GM18505 (cell line): ENCODE data around the gene TKTL1.

Experiments
- ATAC-seq: cut with Tn5 transposase; IDR thresholded peaks from one replicate; pipeline ENCODE4 v1.9.1; 2021; ENCODE audit not compliant: unreplicated experiment
- POLR2A ChIP-seq: IDR thresholded peaks from 4 replicates; pipeline ENCODE4 v1.6.1; 2011; ENCODE audit warnings: borderline replicate concordance; ENCODE audit not compliant: insufficient read depth, insufficient read length; ENCODE audit errors: extremely low read depth

TKTL1 gene

GRCh38 chrX:154303476-154303875 is 7.9 kb downstream of the TKTL1 start:
- no peak for TF ChIP-seq POLR2A
- no peak for ATAC-seq

DNA sequence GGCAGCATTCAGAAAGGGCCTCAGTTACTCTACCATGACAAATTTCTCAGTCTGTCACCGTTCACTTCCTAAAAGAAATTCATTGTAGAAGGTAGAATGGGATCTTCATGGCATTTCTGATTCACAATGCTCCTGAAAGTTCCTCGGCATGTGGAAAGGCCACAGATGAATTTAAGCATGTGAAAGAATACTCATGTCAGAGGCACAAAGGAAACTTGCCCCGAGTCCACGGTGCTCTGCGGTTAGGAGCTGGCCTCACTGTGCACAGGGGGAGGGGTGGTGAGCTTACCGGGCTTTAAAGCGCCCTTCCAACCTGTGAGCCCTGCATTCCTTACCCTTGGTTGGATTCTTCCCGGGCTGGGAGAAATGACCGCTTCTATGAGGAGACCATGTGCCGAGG is 9.3 kb downstream of the TKTL1 start:
- no peak for ATAC-seq
- no peak for TF ChIP-seq POLR2A

DNA sequence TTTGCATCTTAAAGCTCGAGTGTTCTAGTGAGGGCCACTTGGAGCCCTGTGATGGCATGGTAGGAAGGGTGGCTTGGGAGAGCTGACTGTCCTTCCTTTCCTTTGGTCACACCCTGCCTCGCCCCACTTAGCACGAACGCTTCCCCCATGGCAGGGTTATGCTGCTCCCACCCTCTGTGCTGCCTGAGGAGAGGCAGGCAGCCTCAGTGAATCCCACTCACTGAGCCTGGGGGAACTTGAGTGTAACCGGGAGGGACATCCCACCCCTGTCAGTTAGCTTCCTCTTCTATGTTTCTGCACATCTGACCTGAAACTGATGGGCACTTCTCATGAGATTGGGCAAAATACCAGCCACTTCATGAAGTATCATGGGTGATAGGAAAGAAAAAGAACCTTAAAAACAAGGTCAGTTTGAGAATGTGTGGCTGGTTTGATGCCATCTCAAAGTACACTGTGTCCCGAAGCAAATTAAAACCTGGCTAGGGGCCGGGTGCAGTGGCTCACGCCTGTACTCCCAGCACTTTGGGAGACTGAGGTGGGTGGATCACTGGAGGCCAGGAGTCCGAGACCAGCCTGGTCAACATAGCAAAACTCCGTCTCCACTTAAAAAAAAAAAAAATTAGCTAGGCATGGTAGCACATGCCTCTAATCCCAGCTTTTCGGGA is 10.1 kb downstream of the TKTL1 start:
- no peak for TF ChIP-seq POLR2A
- ATAC-seq, result no peak

DNA sequence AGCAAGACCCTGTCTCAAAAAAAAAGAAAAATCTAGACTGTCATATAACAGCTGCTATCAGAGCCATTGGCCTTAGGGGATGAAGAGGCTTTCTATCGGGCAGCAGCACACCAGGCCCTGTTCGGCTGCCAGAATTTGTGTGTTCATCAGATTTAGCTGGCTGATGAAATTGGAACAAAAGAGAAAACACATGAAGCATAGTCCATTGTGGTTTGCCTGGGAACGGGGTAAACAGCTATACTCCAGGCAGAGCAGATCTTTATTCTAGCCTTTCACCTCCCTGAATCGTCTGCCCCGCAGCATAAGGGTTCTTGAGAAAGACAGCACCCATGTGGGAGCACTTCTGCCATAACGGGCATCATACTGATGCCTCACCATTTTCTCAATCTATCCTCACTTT is 11.6 kb downstream of the TKTL1 start:
- TF ChIP-seq POLR2A, result no peak

DNA sequence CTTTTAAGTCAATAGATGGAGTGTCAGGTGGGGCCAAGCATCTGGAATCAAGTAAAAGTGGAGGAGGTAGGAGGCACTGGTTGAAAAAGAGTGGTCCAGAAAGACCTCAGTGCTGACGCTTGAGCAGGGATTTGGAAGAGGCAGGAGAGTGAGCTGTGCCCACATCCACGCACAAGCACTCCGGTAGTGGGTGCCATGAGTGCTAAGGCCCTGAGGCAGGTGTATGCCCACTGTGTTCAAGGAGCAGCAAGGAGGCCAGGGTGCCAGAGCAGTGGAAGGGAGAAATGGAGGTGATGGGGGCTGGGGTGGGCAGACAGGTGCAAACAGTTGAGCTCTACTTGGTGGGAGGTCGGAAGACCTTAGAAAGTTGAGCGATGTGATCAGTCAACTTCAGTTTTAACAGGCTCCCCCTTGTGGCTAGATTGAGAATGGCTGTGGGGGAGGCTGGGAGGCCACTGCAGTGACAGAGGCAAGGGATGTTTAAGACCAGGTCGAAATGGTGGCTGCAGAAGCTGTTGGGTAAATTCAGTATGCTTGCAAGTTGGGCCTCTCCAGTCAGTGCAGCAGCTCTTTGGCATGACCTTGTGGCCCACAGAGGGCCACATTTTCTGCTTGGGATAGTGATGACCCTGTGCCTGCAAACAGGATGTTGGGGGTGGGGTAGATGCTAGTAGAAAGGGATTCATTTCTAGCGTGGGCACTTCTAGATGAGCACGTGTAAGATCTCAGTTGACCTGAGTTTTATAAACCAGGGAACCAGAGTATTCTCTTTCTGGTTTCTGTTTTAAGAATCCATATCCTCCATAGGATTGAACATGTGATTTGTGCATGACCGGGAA is 12.7 kb downstream of the TKTL1 start:
- TF ChIP-seq POLR2A, result no peak
- ATAC-seq, result no peak

More for the DNA sequence above, 11.6 kb downstream of the TKTL1 start:
- no peak for ATAC-seq

DNA sequence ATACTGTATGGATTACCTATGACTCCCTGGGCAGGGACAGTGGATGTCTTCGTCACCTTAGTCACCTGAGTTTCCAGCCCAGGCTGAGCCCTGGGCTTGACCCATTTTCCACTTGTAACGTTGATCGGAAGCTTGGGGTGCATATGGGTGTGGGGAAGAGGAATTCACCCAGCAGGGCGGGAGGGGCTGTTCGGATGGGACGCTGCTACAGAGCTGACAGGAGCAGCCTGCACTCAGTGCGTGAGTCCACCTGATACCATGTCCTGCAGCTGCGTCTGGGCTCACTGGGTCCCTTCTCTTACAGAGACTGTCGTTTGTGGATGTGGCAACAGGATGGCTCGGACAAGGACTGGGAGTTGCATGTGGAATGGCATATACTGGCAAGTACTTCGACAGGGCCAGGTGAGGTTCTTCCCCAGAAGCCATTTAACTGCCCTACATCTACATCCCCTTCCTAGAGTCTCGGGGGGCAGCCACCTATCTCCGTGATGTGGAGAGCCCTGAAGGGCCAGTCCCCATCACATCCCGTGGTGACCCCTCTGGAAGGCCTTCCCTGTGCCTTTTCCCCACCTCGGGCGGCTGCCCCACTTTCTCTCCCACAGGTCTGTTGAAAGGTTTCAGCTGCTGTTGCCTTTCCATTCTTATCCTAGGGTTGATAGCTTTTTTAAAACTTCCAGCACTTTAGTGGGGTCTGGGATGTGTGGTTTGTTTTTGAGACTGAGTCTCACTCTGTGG is 13.6 kb downstream of the TKTL1 start:
- no peak for ATAC-seq
- TF ChIP-seq POLR2A, result no peak

DNA sequence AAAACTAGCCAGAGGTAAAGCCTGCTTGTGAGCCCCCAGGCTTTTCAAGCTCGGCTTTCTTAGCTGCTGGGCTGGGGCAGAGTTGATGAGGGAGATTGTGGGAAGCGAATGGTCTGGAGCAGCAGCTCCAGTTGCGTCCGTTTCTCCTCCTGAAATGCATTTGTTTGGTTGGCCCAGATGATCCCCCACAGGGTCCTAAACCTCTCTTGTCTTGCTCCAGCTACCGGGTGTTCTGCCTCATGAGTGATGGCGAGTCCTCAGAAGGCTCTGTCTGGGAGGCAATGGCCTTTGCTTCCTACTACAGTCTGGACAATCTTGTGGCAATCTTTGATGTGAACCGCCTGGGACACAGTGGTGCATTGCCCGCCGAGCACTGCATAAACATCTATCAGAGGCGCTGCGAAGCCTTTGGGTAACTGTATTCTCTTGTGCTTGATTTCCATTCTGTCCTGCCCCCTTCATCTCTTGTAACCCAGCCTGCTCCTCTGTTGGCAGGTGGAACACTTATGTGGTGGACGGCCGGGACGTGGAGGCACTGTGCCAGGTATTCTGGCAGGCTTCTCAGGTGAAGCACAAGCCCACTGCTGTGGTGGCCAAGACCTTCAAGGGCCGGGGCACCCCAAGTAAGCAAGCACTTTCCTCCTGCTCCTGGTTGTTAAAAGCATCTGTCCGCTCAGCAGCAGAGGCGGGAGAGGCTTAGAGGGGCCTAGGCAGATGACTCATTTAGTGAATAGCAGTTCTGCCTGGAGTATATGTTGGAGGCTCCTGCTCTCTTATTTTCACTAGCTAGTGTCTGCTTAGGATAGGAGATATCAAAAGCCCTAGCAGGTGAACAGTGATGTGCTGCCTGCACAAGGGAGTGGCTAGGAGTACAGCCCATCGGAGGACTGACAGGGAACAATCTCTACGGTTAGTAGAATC is 15.3 kb downstream of the TKTL1 start:
- TF ChIP-seq POLR2A, result no peak
- ATAC-seq, result no peak

GRCh38 chrX:154312116-154312515 is 16.5 kb downstream of the TKTL1 start:
- ATAC-seq, result no peak
- no peak for TF ChIP-seq POLR2A

- ATAC-seq, result no peak
- TF ChIP-seq POLR2A, result no peak
Observed at GRCh38 chrX:154313147-154313546, 17.6 kb downstream of the TKTL1 start.

DNA sequence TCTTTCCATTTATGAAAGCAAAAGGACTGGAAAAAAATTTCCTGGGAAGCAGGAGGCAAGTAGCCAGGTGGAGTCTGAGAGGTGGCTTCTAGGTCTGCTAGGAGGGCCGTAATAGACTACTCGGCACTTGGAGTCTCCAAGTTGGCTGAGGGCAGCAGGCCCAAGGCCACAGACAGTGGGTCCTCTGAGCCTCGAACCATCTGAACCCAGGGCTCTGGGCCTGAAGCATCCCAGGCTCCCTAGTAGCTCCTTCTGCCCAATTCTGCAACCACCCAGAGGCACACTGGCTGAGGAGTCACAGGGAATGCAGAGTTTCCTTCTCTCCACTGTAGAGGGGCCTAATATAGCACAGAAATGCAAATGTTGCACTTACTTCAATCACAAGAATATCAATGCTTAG is 19.8 kb downstream of the TKTL1 start:
- no peak for ATAC-seq
- no peak for TF ChIP-seq POLR2A

DNA sequence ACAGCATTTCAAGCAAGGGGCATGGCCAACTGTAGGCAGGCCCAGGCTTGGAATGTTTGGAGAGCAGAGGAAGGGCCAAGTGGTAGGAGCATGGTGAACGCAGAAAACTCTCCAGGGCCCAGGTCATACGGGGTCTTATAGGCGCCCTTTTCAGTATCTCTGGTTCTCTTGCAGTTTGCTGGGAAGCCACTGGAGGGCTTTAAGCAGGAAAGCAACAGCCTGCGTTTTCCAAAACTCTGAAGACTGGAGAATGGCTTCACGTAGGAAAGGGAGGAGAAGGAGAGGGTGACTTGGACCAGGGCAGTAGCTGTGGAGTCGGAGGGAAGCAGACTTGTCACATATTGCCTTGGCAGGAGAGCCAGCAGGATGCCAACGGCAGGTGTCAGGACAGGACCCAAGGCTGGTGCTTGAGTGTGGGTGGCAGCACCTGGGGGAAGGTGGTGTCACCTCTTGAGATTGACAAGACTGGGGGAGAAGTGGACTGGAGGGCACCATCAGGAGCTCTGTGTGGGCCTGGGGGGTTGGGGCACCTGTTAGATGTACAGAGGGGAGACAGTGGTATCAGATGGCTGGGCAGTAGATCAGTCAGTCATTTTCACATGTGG is 21.9 kb downstream of the TKTL1 start:
- no peak for TF ChIP-seq POLR2A
- no peak for ATAC-seq

GRCh38 chrX:154320406-154320805 is 24.8 kb downstream of the TKTL1 start:
- no peak for TF ChIP-seq POLR2A
- ATAC-seq, result no peak
